Tibial nerve (tissue), 4 donors: Measurements from ENCODE around the gene CLIC6.

Source experiments
- EP300 ChIP-seq, 2 donors: sonication (generic); formaldehyde crosslinking; IDR thresholded peaks; one replicate each; pipeline ENCODE4 v1.6.1; 2017; ENCODE audit warnings: antibody characterized with exemption in 2 of 2, mild to moderate bottlenecking in 1 of 2
- POLR2A ChIP-seq, 2 donors: fragments of 450-650 bp; IDR thresholded peaks; one replicate each; pipeline ENCODE4 v1.6.1; 2017; ENCODE audit warnings: antibody characterized with exemption in 2 of 2, mild to moderate bottlenecking in 2 of 2, moderate library complexity in 2 of 2
- TF ChIP-seq, protein P1 (sequence below), 5 experiments: fragments of 200-600 bp in 3 of 5; fragments of 450-650 bp in 2 of 5; sonication (generic) in 3 of 5; IDR thresholded peaks; one replicate each; pipeline ENCODE4 v1.5.1; 2016 to 2019; ENCODE audit warnings: antibody characterized with exemption in 5 of 5, mild to moderate bottlenecking in 3 of 5, moderate library complexity in 2 of 5

- TF ChIP-seq POLR2A (IDR thresholded peaks at IDR 0.05) = no peak
- TF ChIP-seq, protein P1, sequence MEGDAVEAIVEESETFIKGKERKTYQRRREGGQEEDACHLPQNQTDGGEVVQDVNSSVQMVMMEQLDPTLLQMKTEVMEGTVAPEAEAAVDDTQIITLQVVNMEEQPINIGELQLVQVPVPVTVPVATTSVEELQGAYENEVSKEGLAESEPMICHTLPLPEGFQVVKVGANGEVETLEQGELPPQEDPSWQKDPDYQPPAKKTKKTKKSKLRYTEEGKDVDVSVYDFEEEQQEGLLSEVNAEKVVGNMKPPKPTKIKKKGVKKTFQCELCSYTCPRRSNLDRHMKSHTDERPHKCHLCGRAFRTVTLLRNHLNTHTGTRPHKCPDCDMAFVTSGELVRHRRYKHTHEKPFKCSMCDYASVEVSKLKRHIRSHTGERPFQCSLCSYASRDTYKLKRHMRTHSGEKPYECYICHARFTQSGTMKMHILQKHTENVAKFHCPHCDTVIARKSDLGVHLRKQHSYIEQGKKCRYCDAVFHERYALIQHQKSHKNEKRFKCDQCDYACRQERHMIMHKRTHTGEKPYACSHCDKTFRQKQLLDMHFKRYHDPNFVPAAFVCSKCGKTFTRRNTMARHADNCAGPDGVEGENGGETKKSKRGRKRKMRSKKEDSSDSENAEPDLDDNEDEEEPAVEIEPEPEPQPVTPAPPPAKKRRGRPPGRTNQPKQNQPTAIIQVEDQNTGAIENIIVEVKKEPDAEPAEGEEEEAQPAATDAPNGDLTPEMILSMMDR (IDR thresholded peaks at IDR 0.05) = no peak
- no peak for TF ChIP-seq EP300 (IDR thresholded peaks at IDR 0.05)
Measured at GRCh38 chr21:34748862-34749261, 80.1 kb downstream of the CLIC6 start.
